AG09319 (cell line): ENCODE results near the gene SLC9A1.
"Not testable (repeated sequence)": the region's sequence is repeated elsewhere in the genome, so short reads cannot be mapped to it uniquely, and the experiment has no call there.

Experiments
- DNase-seq: peaks from one replicate; pipeline ENCODE4 v3.0.0-alpha.2; 2010; ENCODE audit warnings: low read depth; ENCODE audit errors: extremely low read depth
- TF ChIP-seq, protein P1 (sequence below): IDR thresholded peaks from 2 replicates; pipeline ENCODE4 v1.5.1; 2011; ENCODE audit warnings: low read depth, mild to moderate bottlenecking, inconsistent platforms, low read length, moderate library complexity

The SLC9A1 gene

DNA sequence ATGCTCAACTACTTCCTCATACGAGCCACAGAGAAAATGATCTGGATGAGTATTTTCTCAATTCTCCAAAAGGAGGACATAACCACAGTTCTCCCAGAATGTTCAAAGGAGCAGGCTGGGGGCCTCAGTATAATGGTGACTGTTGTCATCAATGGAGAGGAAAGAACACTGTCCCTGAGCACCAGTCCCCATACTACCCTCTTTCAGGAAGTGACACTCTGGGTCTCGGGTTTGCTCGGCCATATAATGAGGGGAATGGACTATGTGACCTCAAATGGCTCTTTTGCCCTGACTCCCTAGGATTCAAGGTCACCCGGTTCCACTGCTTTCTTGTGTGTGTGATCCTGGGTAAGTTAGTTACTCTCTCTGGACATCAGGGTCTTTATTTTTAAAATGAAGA, 22.8 kb downstream of the SLC9A1 start:
- TF ChIP-seq, protein P1, sequence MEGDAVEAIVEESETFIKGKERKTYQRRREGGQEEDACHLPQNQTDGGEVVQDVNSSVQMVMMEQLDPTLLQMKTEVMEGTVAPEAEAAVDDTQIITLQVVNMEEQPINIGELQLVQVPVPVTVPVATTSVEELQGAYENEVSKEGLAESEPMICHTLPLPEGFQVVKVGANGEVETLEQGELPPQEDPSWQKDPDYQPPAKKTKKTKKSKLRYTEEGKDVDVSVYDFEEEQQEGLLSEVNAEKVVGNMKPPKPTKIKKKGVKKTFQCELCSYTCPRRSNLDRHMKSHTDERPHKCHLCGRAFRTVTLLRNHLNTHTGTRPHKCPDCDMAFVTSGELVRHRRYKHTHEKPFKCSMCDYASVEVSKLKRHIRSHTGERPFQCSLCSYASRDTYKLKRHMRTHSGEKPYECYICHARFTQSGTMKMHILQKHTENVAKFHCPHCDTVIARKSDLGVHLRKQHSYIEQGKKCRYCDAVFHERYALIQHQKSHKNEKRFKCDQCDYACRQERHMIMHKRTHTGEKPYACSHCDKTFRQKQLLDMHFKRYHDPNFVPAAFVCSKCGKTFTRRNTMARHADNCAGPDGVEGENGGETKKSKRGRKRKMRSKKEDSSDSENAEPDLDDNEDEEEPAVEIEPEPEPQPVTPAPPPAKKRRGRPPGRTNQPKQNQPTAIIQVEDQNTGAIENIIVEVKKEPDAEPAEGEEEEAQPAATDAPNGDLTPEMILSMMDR: no peak
- DNase-seq: no peak

DNA sequence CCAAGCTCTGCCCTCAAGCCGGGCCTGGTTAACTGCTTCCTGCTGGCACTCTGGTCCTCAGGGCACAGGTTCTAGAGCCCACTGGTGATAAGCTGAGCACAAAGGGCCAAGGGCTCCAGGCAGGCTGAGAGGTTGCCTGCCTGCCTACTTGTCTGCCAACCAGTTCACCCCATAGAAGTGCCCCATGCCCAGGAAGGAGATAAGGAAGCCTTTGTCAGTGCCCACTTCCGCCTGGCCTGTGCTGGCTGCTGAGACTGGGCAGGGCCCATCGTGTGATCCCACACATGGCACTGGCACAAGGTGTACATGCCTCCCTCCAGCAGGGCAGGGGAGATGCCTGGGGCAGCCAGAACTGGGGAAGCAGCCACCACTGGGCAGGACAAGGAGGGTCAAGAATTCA, 24.1 kb downstream of the SLC9A1 start:
- TF ChIP-seq, protein P1: no peak
- DNase-seq: no peak

DNA sequence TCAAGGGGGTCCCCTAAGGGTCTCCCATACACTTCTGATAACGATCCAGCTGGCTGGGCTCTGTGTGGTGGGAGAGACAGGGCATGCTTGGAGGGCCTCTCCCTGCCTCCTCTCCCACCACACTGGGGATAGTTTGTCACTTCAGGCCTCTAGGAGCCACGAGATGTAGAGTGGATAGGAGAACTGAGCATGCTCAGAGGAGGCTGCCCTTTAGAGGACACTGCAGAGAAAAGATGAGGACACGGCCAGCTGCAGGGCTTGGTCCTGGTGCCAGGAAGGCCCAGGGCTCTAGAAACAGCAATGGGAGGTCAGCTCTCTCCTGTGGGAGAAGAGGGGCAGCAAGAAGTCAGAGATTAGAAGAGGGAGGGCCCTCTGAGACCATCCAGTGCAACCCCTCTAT, 25.7 kb downstream of the SLC9A1 start:
- no peak for DNase-seq
- TF ChIP-seq, protein P1: no peak

- TF ChIP-seq, protein P1: no peak; the same call in none of the 2 replicates
- no peak for DNase-seq
These were observed 27.5 kb downstream of the SLC9A1 start for GRCh38 chr1:27127419-27127818.

- no peak for DNase-seq
These were observed 28.5 kb downstream of the SLC9A1 start for GRCh38 chr1:27126391-27126790.

GRCh38 chr1:27125125-27125524, 29.8 kb downstream of the SLC9A1 start:
- DNase-seq: not testable (repeated sequence)

More at GRCh38 chr1:27126391-27126790, 28.5 kb downstream of the SLC9A1 start:
- TF ChIP-seq, protein P1: no peak

DNA sequence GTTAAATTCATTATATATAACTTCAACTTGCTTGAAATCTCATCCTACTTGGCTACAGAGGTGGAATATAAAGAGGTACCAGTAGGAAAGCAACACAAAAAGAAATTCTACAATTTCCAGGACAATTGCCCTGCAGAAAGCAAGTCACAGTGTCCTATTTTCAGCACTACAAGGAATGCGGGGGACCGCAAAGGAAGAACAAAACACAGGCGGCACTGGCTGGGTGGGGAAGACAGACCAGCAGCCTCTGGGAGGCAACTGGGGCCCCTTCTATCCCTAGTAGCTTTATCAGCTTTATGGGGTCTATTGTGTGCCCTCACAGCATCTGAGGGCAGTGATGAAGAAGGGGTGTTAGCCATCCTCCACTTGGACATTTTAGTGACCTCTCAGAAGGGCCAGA, 30.5 kb downstream of the SLC9A1 start:
- TF ChIP-seq, protein P1: no peak
- no peak for DNase-seq

GRCh38 chr1:27122652-27123051, 32.3 kb downstream of the SLC9A1 start:
- TF ChIP-seq, protein P1: no peak
- DNase-seq: no peak
